Neutrophil (primary cell): ENCODE results near the gene BICDL1.

Experiments used
- H3K27ac ChIP-seq: fragments of 200-600 bp; sonication (generic); 2 replicates; pipeline ENCODE4 v1.5.1; 2016; ENCODE audit warnings: mild to moderate bottlenecking, moderate library complexity
- H3K27me3 ChIP-seq: fragments of 200-600 bp; sonication (generic); 2 replicates; pipeline ENCODE4 v1.6.0; 2016; ENCODE audit warnings: mild to moderate bottlenecking
- H3K36me3 ChIP-seq: fragments of 200-600 bp; sonication (generic); 2 replicates; pipeline ENCODE4 v1.5.1; 2017
- H3K4me1 ChIP-seq, 2 experiments: fragments of 200-600 bp in 1 of 2; sonication (generic) in 1 of 2; 1 replicate in 1 of 2; 2 replicates in 1 of 2; pipeline versions ENCODE4 v1.5.1 to v1.6.1; 2013 to 2016; ENCODE audit warnings: low read depth in 1 of 2, low read length in 1 of 2, mild to moderate bottlenecking in 1 of 2, moderate library complexity in 1 of 2; ENCODE audit not compliant: control insufficient read depth in 1 of 2, insufficient read depth in 1 of 2
- H3K4me3 ChIP-seq, 2 experiments: fragments of 200-600 bp in 1 of 2; sonication (generic) in 1 of 2; 1 replicate in 1 of 2; 2 replicates in 1 of 2; pipeline ENCODE4 v1.5.1; 2013 to 2016; ENCODE audit warnings: low read depth in 1 of 2, low read length in 1 of 2, mild to moderate bottlenecking in 1 of 2, moderate library complexity in 1 of 2
- H3K9me3 ChIP-seq: fragments of 200-600 bp; sonication (generic); 2 replicates; pipeline ENCODE4 v1.5.1; 2016
- CTCF ChIP-seq: fragments of 200-600 bp; sonication (generic); IDR thresholded peaks from 2 replicates; pipeline ENCODE4 v1.5.1; 2016; ENCODE audit warnings: antibody characterized with exemption

BICDL1 gene

GRCh38 chr12:120079411-120080400 is 90.7 kb downstream of the BICDL1 start:
- no peak overlapping the region for H3K27ac ChIP-seq
- no peaks in the 10 kb centered on the region for H3K4me1 ChIP-seq
- H3K27me3 ChIP-seq: peaks cover 4% of the 10 kb centered on the region
- TF ChIP-seq CTCF: no peak
- no peaks in the 10 kb centered on the region for H3K9me3 ChIP-seq
- no peaks in the 10 kb centered on the region for H3K36me3 ChIP-seq
- no peak overlapping the region for H3K4me3 ChIP-seq

GRCh38 chr12:120081641-120082040 is 92.6 kb downstream of the BICDL1 start:
- TF ChIP-seq CTCF: no peak
- H3K4me1 ChIP-seq: peaks cover 4% of the 10 kb centered on the region in 2 experiments
- no peaks in the 10 kb centered on the region for H3K36me3 ChIP-seq
- no peak overlapping the region for H3K4me3 ChIP-seq
- no peaks in the 10 kb centered on the region for H3K9me3 ChIP-seq
- peaks cover 4% of the 10 kb centered on the region for H3K27me3 ChIP-seq
- no peak overlapping the region for H3K27ac ChIP-seq

GRCh38 chr12:120085920-120086645 is 97.0 kb downstream of the BICDL1 start:
- Histone ChIP-seq H3K27me3 (peaks cover 3% of the 10 kb centered on the region), H3K36me3 (no peaks in the 10 kb centered on the region), H3K27ac (peak overlapping the region; percentile 92), H3K4me3 (peak overlapping the region in 1 of 2 experiments; percentile 61), H3K4me1 (peaks cover 23 to 29% of the 10 kb centered on the region in 2 experiments), H3K9me3 (no peaks in the 10 kb centered on the region)
- no peak for TF ChIP-seq CTCF

- Histone ChIP-seq H3K27me3 (peaks cover 3% of the 10 kb centered on the region), H3K4me3 (peak overlapping the region; percentile 56 to 61), H3K36me3 (peaks cover 7% of the 10 kb centered on the region), H3K27ac (peak overlapping the region; percentile 92), H3K4me1 (peaks cover 23 to 29% of the 10 kb centered on the region in 2 experiments), H3K9me3 (no peaks in the 10 kb centered on the region)
- TF ChIP-seq CTCF: peak; percentile 100
These were observed 98.0 kb downstream of the BICDL1 start for GRCh38 chr12:120086801-120087621.

- H3K4me1 ChIP-seq: peaks cover 23 to 29% of the 10 kb centered on the region in 2 experiments
- H3K9me3 ChIP-seq: no peaks in the 10 kb centered on the region
- TF ChIP-seq CTCF: no peak
- peaks cover 3% of the 10 kb centered on the region for H3K27me3 ChIP-seq
- H3K4me3 ChIP-seq: no peak overlapping the region
- H3K27ac ChIP-seq: no peak overlapping the region
- H3K36me3 ChIP-seq: peaks cover 28% of the 10 kb centered on the region
These were observed 100.1 kb downstream of the BICDL1 start for GRCh38 chr12:120089105-120089504.
